COLO668 (cell line): Measurements from ENCODE around the gene TAF11L14.
"Not testable (repeated sequence)": the region's sequence is repeated elsewhere in the genome, so short reads cannot be mapped to it uniquely, and the experiment has no call there.

ENCODE experiments used
- DNase-seq: peaks from one replicate; lab custom pipeline; 2025; ENCODE audit not compliant: unreplicated experiment; lab: John Stamatoyannopoulos, UW

Gene TAF11L14

GRCh38 chr5:17634160-17634559, at the start of gene TAF11L14:
Gene TAF11L14 (plus strand): TSS chr5:17634460.
- DNase-seq: no peak

DNA sequence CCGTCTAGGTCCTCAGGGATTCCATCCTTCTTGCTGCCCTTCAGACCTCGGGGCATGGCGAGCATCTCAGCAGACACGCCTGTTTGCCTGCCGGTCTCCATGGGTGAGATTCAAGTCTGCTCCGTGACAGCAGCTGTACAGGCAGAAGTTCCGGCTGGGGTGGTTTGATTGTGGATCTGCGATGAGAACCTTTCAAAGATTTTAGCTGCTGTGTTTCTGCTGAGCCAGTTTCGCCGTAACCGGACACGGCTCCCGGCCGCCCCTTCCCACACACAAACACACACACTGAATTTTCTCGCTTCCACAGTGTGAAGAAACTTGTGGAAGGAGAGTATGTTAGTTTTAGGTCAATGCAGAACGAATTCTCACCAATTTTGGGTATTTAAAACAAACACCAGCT, 48.6 kb upstream of the TAF11L14 start, which contains the start of gene TAF11L7:
Gene TAF11L7 (minus strand): TSS at position 101 of the 400 bp plus-strand sequence.
- not testable (repeated sequence) for DNase-seq

- not testable (repeated sequence) for DNase-seq
Observed at GRCh38 chr5:17590860-17591259, 43.4 kb upstream of the TAF11L14 start, which contains the start of gene TAF11L8. Gene TAF11L8 (minus strand): TSS chr5:17590960.

GRCh38 chr5:17594255-17594654, 40.0 kb upstream of the TAF11L14 start, which contains the start of gene TAF11L9:
Gene TAF11L9 (minus strand): TSS chr5:17594394.
- not testable (repeated sequence) for DNase-seq

DNA sequence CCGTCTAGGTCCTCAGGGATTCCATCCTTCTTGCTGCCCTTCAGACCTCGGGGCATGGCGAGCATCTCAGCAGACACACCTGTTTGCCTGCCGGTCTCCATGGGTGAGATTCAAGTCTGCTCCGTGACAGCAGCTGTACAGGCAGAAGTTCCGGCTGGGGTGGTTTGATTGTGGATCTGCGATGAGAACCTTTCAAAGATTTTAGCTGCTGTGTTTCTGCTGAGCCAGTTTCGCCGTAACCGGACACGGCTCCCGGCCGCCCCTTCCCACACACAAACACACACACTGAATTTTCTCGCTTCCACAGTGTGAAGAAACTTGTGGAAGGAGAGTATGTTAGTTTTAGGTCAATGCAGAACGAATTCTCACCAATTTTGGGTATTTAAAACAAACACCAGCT, 36.5 kb upstream of the TAF11L14 start, which contains the start of gene TAF11L10:
Gene TAF11L10 (minus strand): TSS at position 101 of the 400 bp plus-strand sequence.
- not testable (repeated sequence) for DNase-seq

GRCh38 chr5:17603880-17604279, 30.4 kb upstream of the TAF11L14 start, which contains the start of gene TAF11L11:
Gene TAF11L11 (plus strand): TSS chr5:17604183.
- DNase-seq: not testable (repeated sequence)

DNA sequence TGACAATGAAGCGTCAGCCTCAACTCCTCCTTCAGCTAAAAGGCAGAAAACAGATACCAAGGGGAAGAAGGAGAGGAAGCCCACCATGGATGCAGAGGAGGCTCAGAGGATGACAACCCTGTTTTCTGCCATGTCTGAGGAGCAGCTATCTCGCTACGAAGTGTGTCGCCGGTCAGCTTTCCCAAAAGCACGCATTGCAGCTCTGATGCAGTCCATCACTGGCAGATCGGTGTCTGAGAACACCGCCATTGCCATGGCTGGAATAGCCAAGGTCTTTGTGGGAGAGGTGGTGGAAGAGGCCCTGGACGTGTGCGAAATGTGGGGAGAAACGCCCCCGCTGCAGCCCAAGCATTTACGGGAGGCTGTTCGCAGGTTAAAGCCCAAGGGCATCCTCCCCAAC, 29.3 kb upstream of the TAF11L14 start:
- no peak for DNase-seq

GRCh38 chr5:17607461-17607860, 26.8 kb upstream of the TAF11L14 start:
- not testable (repeated sequence) for DNase-seq

DNA sequence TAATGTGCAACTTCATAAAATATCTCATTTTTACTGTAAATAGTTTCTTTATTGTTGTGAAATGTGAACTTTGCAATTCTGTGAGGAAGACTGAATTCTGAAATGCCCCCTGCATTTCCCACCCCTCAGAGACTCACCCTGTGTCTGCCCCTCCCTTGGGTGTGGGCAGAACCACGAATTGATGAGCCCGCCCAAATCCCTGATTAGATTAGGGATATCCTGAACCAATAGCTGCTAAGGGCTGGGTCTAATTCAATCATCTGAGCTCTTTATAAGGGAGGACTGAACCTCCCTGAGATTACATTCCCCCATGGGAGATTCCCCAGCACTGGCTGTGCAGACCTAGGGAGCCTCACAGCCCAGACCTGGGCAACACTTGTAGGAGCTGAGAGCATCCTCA, 24.2 kb upstream of the TAF11L14 start, which contains the start of gene TAF11L12:
Gene TAF11L12 (plus strand): TSS at position 301 of the 400 bp plus-strand sequence.
- DNase-seq: not testable (repeated sequence)

GRCh38 chr5:17614872-17615605, 19.2 kb upstream of the TAF11L14 start:
- no peak for DNase-seq

- DNase-seq: no peak
Observed at GRCh38 chr5:17619354-17619753, 14.9 kb upstream of the TAF11L14 start.

- no peak for DNase-seq
Observed at GRCh38 chr5:17620627-17621026, 13.6 kb upstream of the TAF11L14 start.

GRCh38 chr5:17625686-17626085, 8.6 kb upstream of the TAF11L14 start:
- DNase-seq: no peak

- DNase-seq: not testable (repeated sequence)
Observed at GRCh38 chr5:17631788-17632187, 2.5 kb upstream of the TAF11L14 start, which contains the start of gene TAF11L13. Gene TAF11L13 (plus strand): TSS chr5:17632088.

DNA sequence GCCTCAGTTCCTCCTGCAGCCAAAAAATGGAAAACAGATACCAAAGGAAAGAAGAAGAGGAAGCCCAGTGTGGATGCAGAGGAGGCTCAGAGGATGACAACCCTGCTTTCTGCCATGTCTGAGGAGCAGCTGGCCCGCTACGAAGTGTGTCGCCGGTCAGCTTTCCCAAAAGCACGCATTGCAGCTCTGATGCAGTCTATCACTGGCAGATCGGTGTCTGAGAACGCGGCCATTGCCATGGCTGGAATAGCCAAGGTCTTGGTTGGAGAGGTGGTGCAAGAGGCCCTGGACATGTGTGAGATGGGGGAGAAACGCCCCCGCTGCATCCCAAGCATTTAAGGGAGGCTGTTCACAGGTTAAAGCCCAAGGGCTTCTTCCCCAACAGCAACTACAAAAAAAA, 15.0 kb downstream of the TAF11L14 start:
- not testable (repeated sequence) for DNase-seq

- DNase-seq: not testable (repeated sequence)
Observed at GRCh38 chr5:17655201-17655759, 21.0 kb downstream of the TAF11L14 start.

DNA sequence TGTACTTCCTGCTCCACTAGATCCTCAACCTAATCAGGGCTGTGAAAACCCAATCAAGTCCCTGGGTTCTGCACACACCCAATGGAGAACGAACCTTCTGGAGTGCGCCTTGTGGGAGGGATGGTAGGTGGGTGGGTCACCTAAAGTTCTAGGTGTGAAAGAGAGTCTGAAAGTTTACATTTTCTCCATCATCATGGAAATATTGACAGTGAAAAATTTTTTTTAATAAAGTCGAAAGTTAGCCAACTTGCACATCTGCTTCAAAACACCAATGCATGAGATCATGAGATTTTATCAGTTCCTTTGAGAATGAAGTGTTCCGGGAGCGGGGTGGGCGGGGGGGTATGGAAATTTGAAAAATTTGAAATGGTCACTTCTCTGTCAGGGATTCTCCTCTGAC, 21.7 kb downstream of the TAF11L14 start:
- no peak for DNase-seq

GRCh38 chr5:17663182-17663581, 28.9 kb downstream of the TAF11L14 start:
- no peak for DNase-seq

- no peak for DNase-seq
Observed at GRCh38 chr5:17665836-17666235, 31.6 kb downstream of the TAF11L14 start.

DNA sequence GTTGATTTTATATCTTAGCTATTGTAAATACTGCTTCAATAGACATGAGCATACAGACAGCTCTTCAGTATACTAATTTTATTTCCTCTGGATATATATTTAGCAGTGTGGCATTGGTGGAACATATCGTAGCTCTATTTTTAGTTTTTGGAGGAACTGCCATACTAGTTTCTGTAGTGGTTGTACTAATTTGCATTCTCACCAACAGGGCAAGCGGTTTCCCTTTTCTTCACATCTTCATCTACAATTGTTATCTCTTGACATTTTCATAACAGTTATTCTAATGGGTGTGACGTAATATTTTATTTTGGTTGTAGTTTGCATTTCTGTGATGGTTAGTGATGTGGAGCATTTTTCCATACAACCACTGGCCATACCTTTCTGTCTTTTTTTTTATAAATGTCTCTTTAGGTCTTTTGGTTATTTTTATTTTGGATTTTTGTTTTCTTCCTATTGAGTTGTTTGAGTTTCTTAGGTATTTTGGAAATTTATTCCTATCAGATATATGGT, 32.5 kb downstream of the TAF11L14 start:
- DNase-seq: no peak

GRCh38 chr5:17670353-17670752, 36.1 kb downstream of the TAF11L14 start:
- DNase-seq: no peak
